Effector memory CD8-positive, alpha-beta T cell (primary cell): ENCODE data around the gene TCOF1.

ENCODE experiments used
- ATAC-seq: fragments of 150-1000 bp; cut with Tn5 transposase; replicated peaks from 2 replicates; pipeline ENCODE4 v1.10.0; 2021; ENCODE audit warnings: mild to moderate bottlenecking, moderate library complexity
- DNase-seq, 3 experiments: peaks; one replicate each; pipeline ENCODE4 v3.0.0; 2021
- H3K27ac Mint-ChIP-seq, 2 donors: one replicate each; pipeline ENCODE4 v1.8.0; 2022; ENCODE audit warnings: mild to moderate bottlenecking in 2 of 2, mixed read lengths in 2 of 2, moderate library complexity in 2 of 2
- H3K27me3 Mint-ChIP-seq, 2 donors: one replicate each; pipeline ENCODE4 v1.8.0; 2022; ENCODE audit warnings: mixed read lengths in 2 of 2
- H3K36me3 Mint-ChIP-seq: one replicate; pipeline ENCODE4 v1.8.0; 2022; ENCODE audit warnings: mild to moderate bottlenecking, moderate library complexity, mixed read lengths; ENCODE audit not compliant: insufficient read depth
- H3K4me1 Mint-ChIP-seq, 2 donors: one replicate each; pipeline ENCODE4 v1.8.0; 2022; ENCODE audit warnings: low read depth in 2 of 2, mixed read lengths in 2 of 2
- H3K4me3 Mint-ChIP-seq, 2 donors: one replicate each; pipeline ENCODE4 v1.8.0; 2022; ENCODE audit warnings: mild to moderate bottlenecking in 2 of 2, mixed read lengths in 2 of 2, moderate library complexity in 2 of 2
- H3K9me3 Mint-ChIP-seq, 2 donors: one replicate each; pipeline ENCODE4 v1.8.0; 2022; ENCODE audit warnings: mixed read lengths in 2 of 2

TCOF1 gene

GRCh38 chr5:150401376-150402228, 44.1 kb downstream of the TCOF1 start:
- H3K27ac Mint-ChIP-seq, result peak overlapping the region; percentile 74 to 93
- no peak overlapping the region for H3K4me3 Mint-ChIP-seq
- ATAC-seq (no peak), DNase-seq (no peak)
- H3K9me3 Mint-ChIP-seq, result no peaks in the 10 kb centered on the region
- no peaks in the 10 kb centered on the region for H3K27me3 Mint-ChIP-seq
- peaks cover 100% of the 10 kb centered on the region for H3K36me3 Mint-ChIP-seq
- peaks cover 28 to 29% of the 10 kb centered on the region in 2 donors for H3K4me1 Mint-ChIP-seq

DNA sequence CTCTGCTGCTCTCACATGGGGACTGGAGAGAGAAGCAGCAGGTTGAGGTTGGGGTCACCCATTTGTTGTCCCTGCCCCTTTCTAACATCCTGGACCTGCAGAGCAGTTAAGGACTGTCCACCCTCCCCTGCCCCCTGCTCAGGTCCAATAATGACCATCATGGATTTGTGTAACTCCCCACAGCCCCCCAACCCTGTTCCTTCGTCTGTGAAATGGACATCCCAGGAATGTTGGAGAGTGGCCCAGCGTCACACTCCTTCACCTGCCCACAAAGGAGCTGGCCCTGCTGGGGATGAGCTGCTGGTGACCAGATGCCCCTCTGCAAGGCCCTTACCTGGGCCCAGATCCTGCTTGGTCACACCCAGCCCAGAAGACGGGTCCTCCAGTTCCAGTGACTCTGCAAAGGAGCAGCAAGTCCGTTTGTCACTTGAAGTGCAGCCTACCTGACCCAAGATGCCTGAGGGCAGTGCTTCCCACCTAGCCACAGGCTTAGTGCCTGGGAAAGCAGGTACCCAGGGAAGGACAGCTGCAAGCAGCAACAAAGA, 44.8 kb downstream of the TCOF1 start:
- no peak for ATAC-seq

DNA sequence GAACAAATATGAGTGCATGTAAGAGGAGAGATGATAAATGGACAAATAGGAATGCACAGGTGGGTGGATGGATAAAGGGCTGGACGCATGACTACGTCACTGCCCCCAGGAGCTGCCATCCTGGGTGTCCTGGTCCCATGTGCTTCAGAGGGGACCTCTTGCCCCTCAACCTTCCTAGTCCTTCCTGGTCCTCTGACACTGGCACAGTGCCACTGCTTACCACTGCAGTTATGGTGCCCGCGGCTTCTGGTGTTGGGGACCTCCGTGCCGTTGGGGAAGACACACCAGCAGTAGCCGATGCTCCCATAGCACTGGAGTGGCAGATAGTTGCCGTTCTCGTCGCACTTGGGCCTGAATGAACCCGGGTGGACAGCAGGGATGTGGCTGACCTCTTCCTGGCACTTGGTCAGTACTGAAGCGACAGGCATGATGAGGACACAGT, 45.4 kb downstream of the TCOF1 start:
- peaks cover 100% of the 10 kb centered on the region for H3K36me3 Mint-ChIP-seq
- peak overlapping the region; percentile 38 to 74 for H3K27ac Mint-ChIP-seq

More for the DNA sequence above, 44.8 kb downstream of the TCOF1 start:
- Mint-ChIP-seq H3K27me3 (no peaks in the 10 kb centered on the region), H3K9me3 (no peaks in the 10 kb centered on the region), H3K4me3 (no peak overlapping the region), H3K36me3 (peaks cover 100% of the 10 kb centered on the region), H3K4me1 (peaks cover 26 to 30% of the 10 kb centered on the region in 2 donors), H3K27ac (peak overlapping the region; percentile 74 to 93)
- no peak for DNase-seq

GRCh38 chr5:150404121-150404520, 46.6 kb downstream of the TCOF1 start:
- Mint-ChIP-seq H3K27ac (peak overlapping the region in 1 of 2 donors; percentile 38), H3K27me3 (no peaks in the 10 kb centered on the region), H3K36me3 (peaks cover 100% of the 10 kb centered on the region), H3K4me3 (no peak overlapping the region), H3K4me1 (peaks cover 26 to 27% of the 10 kb centered on the region in 2 donors), H3K9me3 (no peaks in the 10 kb centered on the region)
- no peak for ATAC-seq
- no peak for DNase-seq

More for the DNA sequence above, 45.4 kb downstream of the TCOF1 start:
- DNase-seq (no peak), ATAC-seq (no peak)
- Mint-ChIP-seq H3K9me3 (no peaks in the 10 kb centered on the region), H3K4me3 (no peak overlapping the region), H3K4me1 (peaks cover 26 to 27% of the 10 kb centered on the region in 2 donors), H3K27me3 (no peaks in the 10 kb centered on the region)

DNA sequence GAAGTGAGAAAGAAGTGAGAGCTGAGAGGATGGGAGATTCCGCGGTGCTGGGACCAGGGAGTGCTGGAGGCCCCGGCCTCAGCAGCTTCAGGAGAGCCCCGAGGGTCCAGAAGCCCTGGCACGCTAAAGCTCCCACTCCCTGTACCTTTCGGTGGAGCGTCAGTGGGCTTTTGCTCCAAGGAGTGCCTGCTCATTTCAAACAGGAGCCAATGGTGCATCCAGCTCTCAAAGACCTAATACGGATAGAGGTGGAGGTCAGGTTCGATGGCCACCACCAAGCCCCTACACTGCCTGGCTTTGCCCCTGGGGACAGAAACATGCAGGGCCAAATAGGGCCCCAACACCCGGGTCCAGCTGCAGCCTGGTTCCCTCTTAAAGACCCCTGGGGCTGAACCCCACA, 47.0 kb downstream of the TCOF1 start:
- H3K36me3 Mint-ChIP-seq, result peaks cover 100% of the 10 kb centered on the region

GRCh38 chr5:150404941-150405816, 47.7 kb downstream of the TCOF1 start:
- no peaks in the 10 kb centered on the region for H3K27me3 Mint-ChIP-seq
- DNase-seq (no peak), ATAC-seq (no peak)
- no peak overlapping the region for H3K4me3 Mint-ChIP-seq
- H3K4me1 Mint-ChIP-seq, result peaks cover 33% of the 10 kb centered on the region in 2 donors
- no peaks in the 10 kb centered on the region for H3K9me3 Mint-ChIP-seq
- H3K27ac Mint-ChIP-seq, result peak overlapping the region in 1 of 2 donors; percentile 100
- H3K36me3 Mint-ChIP-seq, result peaks cover 100% of the 10 kb centered on the region

More for the DNA sequence above, 47.0 kb downstream of the TCOF1 start:
- no peak overlapping the region for H3K4me3 Mint-ChIP-seq
- no peaks in the 10 kb centered on the region for H3K27me3 Mint-ChIP-seq
- ATAC-seq, result no peak
- no peaks in the 10 kb centered on the region for H3K9me3 Mint-ChIP-seq
- DNase-seq, result no peak
- H3K4me1 Mint-ChIP-seq, result peaks cover 27% of the 10 kb centered on the region in 2 donors
- peak overlapping the region in 1 of 2 donors; percentile 38 for H3K27ac Mint-ChIP-seq

DNA sequence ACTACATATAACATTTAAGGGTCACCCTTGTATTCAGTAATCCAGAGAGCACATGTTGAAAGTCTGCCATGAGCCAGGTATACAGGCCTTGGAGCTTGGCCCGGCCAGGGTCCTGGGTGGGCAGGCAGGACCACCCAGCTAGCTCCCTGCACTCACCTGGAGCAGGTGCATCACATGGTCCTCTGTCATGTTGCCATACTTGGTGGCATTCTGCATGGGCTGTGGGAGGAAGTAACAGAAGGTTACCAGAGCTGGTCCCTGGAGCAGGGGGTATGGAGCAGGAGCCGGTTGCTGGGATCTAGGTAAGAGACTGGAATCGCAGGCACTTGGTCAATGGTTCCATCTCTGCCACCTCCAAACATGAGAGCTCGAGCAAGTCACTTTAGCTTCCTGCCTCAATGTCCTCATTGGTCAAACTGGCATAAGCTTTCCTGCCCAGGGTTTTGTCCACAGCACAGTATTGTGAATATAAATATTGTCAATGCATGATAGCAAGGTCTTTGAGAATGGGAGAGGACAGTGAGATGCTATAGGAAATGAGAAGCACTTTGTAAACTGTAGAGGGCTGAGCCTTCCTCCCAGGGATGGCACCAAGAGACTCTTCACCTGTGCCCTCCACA, 48.7 kb downstream of the TCOF1 start:
- no peak for ATAC-seq
- H3K4me3 Mint-ChIP-seq, result peak overlapping the region in 1 of 2 donors; percentile 48
- no peaks in the 10 kb centered on the region for H3K27me3 Mint-ChIP-seq
- H3K9me3 Mint-ChIP-seq, result no peaks in the 10 kb centered on the region
- H3K4me1 Mint-ChIP-seq, result peaks cover 38 to 41% of the 10 kb centered on the region in 2 donors
- peaks cover 100% of the 10 kb centered on the region for H3K36me3 Mint-ChIP-seq
- peak overlapping the region; percentile 78 to 100 for H3K27ac Mint-ChIP-seq
- no peak for DNase-seq

DNA sequence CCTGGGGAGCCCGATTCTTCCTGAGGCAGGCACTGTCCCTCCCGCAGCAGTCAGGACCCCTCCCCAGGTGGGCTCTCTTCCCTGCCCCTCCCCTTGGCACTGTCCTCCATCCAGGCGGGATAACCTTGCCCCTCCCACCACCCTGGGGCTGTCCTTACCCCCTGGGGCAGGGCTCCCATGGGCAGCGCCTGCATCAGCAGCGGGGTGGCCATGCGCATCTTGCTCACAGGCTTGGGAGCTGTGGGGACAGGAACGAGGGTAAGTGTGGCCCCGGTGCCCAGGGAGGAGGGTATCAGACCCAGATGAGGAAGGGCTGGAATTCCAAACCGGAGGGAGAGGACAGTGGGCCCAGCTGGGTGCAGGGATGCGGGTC, 49.2 kb downstream of the TCOF1 start:
- H3K27ac Mint-ChIP-seq, result peak overlapping the region; percentile 78 to 100
- peaks cover 100% of the 10 kb centered on the region for H3K36me3 Mint-ChIP-seq
- no peaks in the 10 kb centered on the region for H3K27me3 Mint-ChIP-seq
- peak overlapping the region in 1 of 2 donors; percentile 48 for H3K4me3 Mint-ChIP-seq
- H3K4me1 Mint-ChIP-seq, result peaks cover 35 to 38% of the 10 kb centered on the region in 2 donors
- no peaks in the 10 kb centered on the region for H3K9me3 Mint-ChIP-seq
- no peak for ATAC-seq
- DNase-seq, result no peak

DNA sequence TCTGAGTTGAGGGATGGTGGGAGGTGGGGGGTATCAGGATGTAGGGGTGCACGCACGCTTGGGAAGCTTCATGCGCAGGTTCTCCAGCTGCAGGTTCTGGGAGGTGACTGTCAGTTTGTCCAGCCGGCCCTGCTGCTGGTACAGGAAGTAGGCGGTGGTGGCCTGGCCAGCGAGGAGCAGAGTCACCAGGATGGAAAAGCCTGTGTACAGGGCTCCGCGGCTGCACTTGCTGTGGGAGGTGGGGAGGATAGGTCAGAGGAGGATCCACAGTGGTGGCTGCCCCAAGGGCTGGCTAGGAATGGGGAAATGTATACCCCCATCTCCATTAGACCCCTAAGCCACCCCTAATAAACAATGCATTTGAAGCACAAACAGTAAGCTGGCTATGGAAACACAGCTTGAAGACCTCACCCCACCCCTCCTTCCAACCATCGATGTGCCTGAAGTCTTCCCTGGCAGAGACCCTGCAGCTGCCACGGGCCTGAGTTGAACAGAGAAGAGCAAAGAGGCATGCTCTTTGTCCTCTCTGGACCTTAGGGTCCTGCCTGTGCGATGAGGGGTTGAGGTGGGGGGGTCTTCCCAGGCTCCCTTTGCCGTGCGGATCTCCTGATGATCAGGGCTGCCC, 49.7 kb downstream of the TCOF1 start:
- Mint-ChIP-seq H3K4me3 (peak overlapping the region; percentile 98 to 100), H3K4me1 (peaks cover 33 to 36% of the 10 kb centered on the region in 2 donors), H3K27ac (peak overlapping the region; percentile 100), H3K36me3 (peaks cover 100% of the 10 kb centered on the region), H3K27me3 (no peaks in the 10 kb centered on the region), H3K9me3 (no peaks in the 10 kb centered on the region)
- ATAC-seq (no peak), DNase-seq (no peak)

- H3K27ac Mint-ChIP-seq, result peak overlapping the region; percentile 100
- H3K4me1 Mint-ChIP-seq, result peaks cover 40 to 42% of the 10 kb centered on the region in 2 donors
- DNase-seq (no peak), ATAC-seq (no peak)
- H3K4me3 Mint-ChIP-seq, result peak overlapping the region; percentile 98 to 100
- H3K36me3 Mint-ChIP-seq, result peaks cover 99% of the 10 kb centered on the region
- H3K27me3 Mint-ChIP-seq, result no peaks in the 10 kb centered on the region
- H3K9me3 Mint-ChIP-seq, result no peaks in the 10 kb centered on the region
Measured at GRCh38 chr5:150408231-150408943, 50.9 kb downstream of the TCOF1 start.

GRCh38 chr5:150409638-150410523, 52.4 kb downstream of the TCOF1 start:
- Mint-ChIP-seq H3K27ac (peak overlapping the region; percentile 100), H3K9me3 (no peaks in the 10 kb centered on the region), H3K4me1 (peaks cover 44% of the 10 kb centered on the region in 2 donors), H3K27me3 (no peaks in the 10 kb centered on the region), H3K36me3 (peaks cover 89% of the 10 kb centered on the region), H3K4me3 (peak overlapping the region; percentile 98 to 100)
- DNase-seq (peak in 2 of 3 experiments; percentile 44 to 52), ATAC-seq (no peak)
